ENCODE data around the gene DHX32. TPM values are rescaled to one million over a fixed set of nuclear protein-coding genes. Genes with fewer than 3 reads are reported as not detected.
"Not testable (repeated sequence)": the region's sequence is repeated elsewhere in the genome, so short reads cannot be mapped to it uniquely, and the experiment has no call there.

The DHX32 gene
- total RNA-seq: 46.4 TPM
- long read RNA-seq, transcript DHX32-201 (11 exons, 3,070 nt): major isoform, 18 of 111 reads
- long read RNA-seq, partial matches to known transcripts: 6 of 111 reads
- long read RNA-seq, other reads (novel, unspliced or antisense): 87 of 111 reads

- Histone ChIP-seq H3K36me3 (peaks cover 26% of the 10 kb centered on the region), H3K27me3 (ENCODE audit: low read depth) (no peaks in the 10 kb centered on the region), H3K4me1 (peaks cover 46% of the 10 kb centered on the region), H3K9me3 (replicated peaks) (peaks cover 11% of the 10 kb centered on the region), H3K27ac (replicated peaks) (peak within 1 kb of the TSS; percentile 68), H3K4me3 (peak within 1 kb of the TSS; percentile 37)
- intact Hi-C loops (cut with micrococcal nuclease): no loop called here
- no peak for DNase-seq
- no peak for TF ChIP-seq CTCF (IDR thresholded peaks at IDR 0.05; ENCODE audit: borderline replicate concordance)
These were observed at the start of gene DHX32 for GRCh38 chr10:125881192-125881591. Gene DHX32, minus strand, starts transcription at chr10:125881292. Its CDS starts 468 bp downstream, at chr10:125880824.

- Histone ChIP-seq H3K36me3 (no peaks in the 10 kb centered on the region), H3K27me3 (ENCODE audit: low read depth) (no peaks in the 10 kb centered on the region), H3K4me1 (no peaks in the 10 kb centered on the region), H3K4me3 (no peak overlapping the region), H3K9me3 (replicated peaks) (peaks cover 5% of the 10 kb centered on the region), H3K27ac (replicated peaks) (no peak overlapping the region)
- no peak for TF ChIP-seq CTCF (IDR thresholded peaks at IDR 0.05; ENCODE audit: borderline replicate concordance)
- no peak for DNase-seq
- intact Hi-C loops (cut with micrococcal nuclease): no loop called here
These were observed 48.5 kb upstream of the DHX32 start for GRCh38 chr10:125929618-125930017.

- Histone ChIP-seq H3K9me3 (replicated peaks) (peaks cover 5% of the 10 kb centered on the region), H3K4me3 (no peak overlapping the region), H3K27me3 (ENCODE audit: low read depth) (no peaks in the 10 kb centered on the region), H3K27ac (replicated peaks) (no peak overlapping the region), H3K4me1 (no peaks in the 10 kb centered on the region), H3K36me3 (no peaks in the 10 kb centered on the region)
- intact Hi-C loops (cut with micrococcal nuclease): no loop called here
- no peak for TF ChIP-seq CTCF (IDR thresholded peaks at IDR 0.05; ENCODE audit: borderline replicate concordance)
- no peak for DNase-seq
These were observed 48.0 kb upstream of the DHX32 start for GRCh38 chr10:125928928-125929585.

- H3K27me3 ChIP-seq (ENCODE audit: low read depth); H3K4me3 ChIP-seq; H3K9me3 ChIP-seq (replicated peaks); H3K27ac ChIP-seq (replicated peaks); intact Hi-C loops (cut with micrococcal nuclease); H3K36me3 ChIP-seq; DNase-seq; H3K4me1 ChIP-seq: not testable (repeated sequence)
These were observed 46.2 kb upstream of the DHX32 start for GRCh38 chr10:125927265-125927664.

- H3K27ac ChIP-seq (replicated peaks): no peak overlapping the region
- TF ChIP-seq CTCF (IDR thresholded peaks at IDR 0.05; ENCODE audit: borderline replicate concordance): no peak
- H3K27me3 ChIP-seq (ENCODE audit: low read depth): no peaks in the 10 kb centered on the region
- peaks cover 4% of the 10 kb centered on the region for H3K9me3 ChIP-seq (replicated peaks)
- intact Hi-C loops (cut with micrococcal nuclease): no loop called here
- no peaks in the 10 kb centered on the region for H3K4me1 ChIP-seq
- H3K36me3 ChIP-seq: no peaks in the 10 kb centered on the region
- no peak for DNase-seq
- H3K4me3 ChIP-seq: no peak overlapping the region
These were observed 45.2 kb upstream of the DHX32 start for GRCh38 chr10:125926247-125926646.

GRCh38 chr10:125925262-125925834 lies 44.3 kb upstream of the DHX32 start:
- DNase-seq: no peak
- intact Hi-C loops (cut with micrococcal nuclease): no loop called here
- no peak for TF ChIP-seq CTCF (IDR thresholded peaks at IDR 0.05; ENCODE audit: borderline replicate concordance)
- H3K4me1 ChIP-seq: no peaks in the 10 kb centered on the region
- no peaks in the 10 kb centered on the region for H3K9me3 ChIP-seq (replicated peaks)
- H3K27ac ChIP-seq (replicated peaks): no peak overlapping the region
- H3K36me3 ChIP-seq: no peaks in the 10 kb centered on the region
- H3K4me3 ChIP-seq: no peak overlapping the region
- H3K27me3 ChIP-seq (ENCODE audit: low read depth): no peaks in the 10 kb centered on the region

GRCh38 chr10:125921643-125922306 lies 40.7 kb upstream of the DHX32 start:
- intact Hi-C loops (cut with micrococcal nuclease); H3K9me3 ChIP-seq (replicated peaks); H3K27me3 ChIP-seq (ENCODE audit: low read depth); H3K4me1 ChIP-seq; H3K4me3 ChIP-seq; DNase-seq; H3K27ac ChIP-seq (replicated peaks); H3K36me3 ChIP-seq: not testable (repeated sequence)

- H3K36me3 ChIP-seq; DNase-seq; H3K27me3 ChIP-seq (ENCODE audit: low read depth); intact Hi-C loops (cut with micrococcal nuclease); H3K4me1 ChIP-seq; H3K27ac ChIP-seq (replicated peaks); H3K9me3 ChIP-seq (replicated peaks); H3K4me3 ChIP-seq: not testable (repeated sequence)
These were observed 36.7 kb upstream of the DHX32 start for GRCh38 chr10:125917704-125918361.
